HL-60 (cell line): ENCODE results near the gene USH1C.

Experiments
- POLR2AphosphoS5 ChIP-seq: IDR thresholded peaks from 2 replicates; pipeline ENCODE4 v1.6.1; 2012; ENCODE audit warnings: low read depth
- TF ChIP-seq, protein P1 (sequence below): IDR thresholded peaks from one replicate; pipeline ENCODE4 v1.5.1; 2011; ENCODE audit warnings: low read length, control low read depth, inconsistent platforms; ENCODE audit not compliant: insufficient read depth

DNA sequence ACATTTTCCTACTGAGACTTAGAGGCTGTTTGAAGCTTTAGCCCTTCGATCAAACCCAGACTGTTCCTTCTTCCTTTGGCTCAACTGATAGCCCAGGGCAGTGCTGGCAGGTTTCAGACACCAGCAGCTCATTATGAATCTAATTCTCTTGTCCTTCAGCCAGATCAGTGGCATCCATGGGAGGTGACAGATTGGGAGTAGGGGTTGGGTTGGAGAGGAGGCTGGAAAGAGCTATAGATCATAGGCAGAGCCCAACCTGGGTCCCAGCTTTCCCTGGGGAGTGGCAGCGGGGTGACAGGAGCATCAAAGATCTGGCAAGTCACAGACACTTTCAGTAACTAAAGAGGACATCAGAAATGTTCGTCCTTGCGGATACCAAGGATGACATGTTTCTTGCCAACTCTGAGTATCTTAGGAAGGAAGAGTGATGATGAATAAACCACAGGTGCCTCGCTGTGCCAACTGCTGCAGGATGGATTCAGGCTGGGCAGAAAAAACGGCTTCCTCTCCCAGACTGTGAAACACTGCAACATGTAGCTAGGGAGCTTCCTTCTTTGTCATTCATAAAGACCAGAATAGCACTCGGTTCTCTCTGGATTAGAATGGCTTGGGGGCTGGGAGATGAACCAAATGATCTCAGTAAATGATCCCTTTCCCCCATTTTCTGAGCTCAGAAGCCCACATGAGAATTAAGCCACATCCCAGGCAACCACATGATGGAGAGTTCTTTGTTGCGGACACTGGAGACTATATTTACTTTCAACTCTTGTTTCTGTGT lies 86.6 kb downstream of the USH1C start:
- TF ChIP-seq, protein P1, sequence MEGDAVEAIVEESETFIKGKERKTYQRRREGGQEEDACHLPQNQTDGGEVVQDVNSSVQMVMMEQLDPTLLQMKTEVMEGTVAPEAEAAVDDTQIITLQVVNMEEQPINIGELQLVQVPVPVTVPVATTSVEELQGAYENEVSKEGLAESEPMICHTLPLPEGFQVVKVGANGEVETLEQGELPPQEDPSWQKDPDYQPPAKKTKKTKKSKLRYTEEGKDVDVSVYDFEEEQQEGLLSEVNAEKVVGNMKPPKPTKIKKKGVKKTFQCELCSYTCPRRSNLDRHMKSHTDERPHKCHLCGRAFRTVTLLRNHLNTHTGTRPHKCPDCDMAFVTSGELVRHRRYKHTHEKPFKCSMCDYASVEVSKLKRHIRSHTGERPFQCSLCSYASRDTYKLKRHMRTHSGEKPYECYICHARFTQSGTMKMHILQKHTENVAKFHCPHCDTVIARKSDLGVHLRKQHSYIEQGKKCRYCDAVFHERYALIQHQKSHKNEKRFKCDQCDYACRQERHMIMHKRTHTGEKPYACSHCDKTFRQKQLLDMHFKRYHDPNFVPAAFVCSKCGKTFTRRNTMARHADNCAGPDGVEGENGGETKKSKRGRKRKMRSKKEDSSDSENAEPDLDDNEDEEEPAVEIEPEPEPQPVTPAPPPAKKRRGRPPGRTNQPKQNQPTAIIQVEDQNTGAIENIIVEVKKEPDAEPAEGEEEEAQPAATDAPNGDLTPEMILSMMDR, result no peak
- TF ChIP-seq POLR2AphosphoS5, result no peak
